Medulla oblongata (tissue), 1 donor: ENCODE results near the gene ZNF23.

Experiments
- DNase-seq: peaks from one replicate; pipeline ENCODE4 v3.0.0-alpha.2; 2015; ENCODE audit errors: extremely low spot score

The ZNF23 gene

DNA sequence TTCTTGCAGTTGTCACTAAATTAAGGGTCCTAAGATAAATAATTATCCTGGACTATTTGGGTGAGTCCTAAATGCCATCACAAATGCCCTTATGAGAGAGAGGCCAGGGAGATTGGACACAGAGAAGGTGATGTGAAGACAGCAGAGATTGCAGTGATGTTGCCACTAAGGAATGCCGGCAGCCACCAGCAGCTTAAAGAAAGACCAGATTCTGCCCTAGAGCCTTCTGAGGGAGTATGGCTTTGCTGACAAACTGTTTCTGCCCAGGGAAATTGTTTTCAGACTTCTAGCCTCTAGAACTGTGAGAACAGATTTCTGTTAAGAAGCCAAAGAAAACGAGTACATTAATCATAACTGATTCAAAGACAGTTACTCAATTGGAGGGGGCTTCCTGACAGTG, 10.0 kb upstream of the ZNF23 start:
- DNase-seq, result no peak

- no peak for DNase-seq
Measured at GRCh38 chr16:71467810-71468209, 5.8 kb upstream of the ZNF23 start.

DNA sequence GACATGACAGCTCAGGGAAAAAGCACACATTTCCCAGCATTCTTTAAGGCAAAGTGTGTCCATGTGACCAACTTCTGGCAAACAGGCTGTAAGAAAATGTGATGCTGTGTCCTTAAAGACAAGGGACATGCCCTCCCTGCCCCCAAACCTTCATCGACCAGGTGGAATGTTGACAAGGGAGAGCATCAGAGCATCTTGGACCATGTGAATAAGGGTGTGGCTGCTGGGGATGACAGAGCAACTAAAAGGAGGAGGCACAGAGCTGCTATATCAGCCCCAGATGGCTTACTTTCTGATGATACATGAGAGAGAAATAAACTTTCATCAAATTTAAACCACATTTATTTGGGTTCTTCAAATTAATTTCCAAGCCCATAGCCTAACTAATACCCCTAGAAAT, 2.2 kb upstream of the ZNF23 start:
- DNase-seq, result no peak

GRCh38 chr16:71460941-71461340, 1.1 kb downstream of the ZNF23 start:
- DNase-seq, result no peak

DNA sequence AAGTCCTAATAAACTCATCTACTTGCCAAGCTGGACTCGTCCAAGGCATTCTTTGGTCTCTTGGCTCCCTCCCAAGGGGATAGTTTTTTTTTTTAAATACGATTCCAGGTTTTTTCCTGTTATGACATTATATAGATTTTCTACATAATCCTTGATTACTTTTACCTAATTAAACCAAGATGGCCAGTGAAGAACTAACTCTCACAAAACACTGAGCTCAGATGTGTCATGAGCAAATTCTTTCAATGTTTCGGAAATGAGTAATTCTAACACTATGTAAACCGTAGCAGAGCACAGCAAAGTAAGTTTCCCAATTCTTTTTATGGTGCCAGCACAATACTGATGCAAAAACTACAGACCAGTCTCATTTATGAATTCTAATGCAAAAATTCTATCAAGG, 1.8 kb downstream of the ZNF23 start:
- DNase-seq, result no peak

DNA sequence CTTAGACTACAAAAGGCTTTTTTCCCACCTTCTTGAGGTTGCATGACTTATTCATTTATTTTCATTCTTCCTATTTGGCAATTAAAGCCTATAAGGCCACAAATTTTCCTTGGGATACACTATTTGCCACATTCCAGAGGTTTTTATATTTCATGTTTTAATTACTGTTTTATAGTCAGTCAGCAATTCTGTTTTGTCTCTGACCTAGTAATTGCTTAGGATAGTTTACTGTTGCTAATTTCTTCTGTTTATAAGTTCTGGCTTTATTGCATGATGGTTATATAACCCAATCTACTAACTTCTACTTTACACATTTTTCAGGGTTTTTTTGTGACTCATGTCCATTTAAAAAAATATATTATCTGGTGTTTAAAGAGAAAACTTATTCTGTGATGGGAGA, 2.5 kb downstream of the ZNF23 start:
- DNase-seq, result no peak

- no peak for DNase-seq
Measured at GRCh38 chr16:71456801-71457200, 5.2 kb downstream of the ZNF23 start.

DNA sequence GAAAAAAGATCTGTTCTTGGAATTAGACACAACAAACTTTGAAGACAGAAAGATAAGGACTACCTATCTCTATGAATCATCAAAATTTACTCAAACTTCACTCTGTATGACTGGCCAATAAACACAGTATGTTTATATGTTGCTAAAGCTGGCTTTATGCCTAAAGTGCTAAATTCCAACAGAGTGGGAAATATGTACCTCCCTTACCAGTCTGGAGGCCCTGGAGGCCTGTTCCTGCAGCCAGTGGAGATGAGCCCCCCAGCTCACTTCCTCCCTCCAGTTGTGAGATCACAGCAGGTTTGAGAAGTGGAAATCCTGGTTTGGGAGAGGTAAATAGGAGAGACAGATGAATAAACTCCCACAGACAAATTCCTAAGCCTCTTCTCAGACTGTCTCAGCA, 9.0 kb downstream of the ZNF23 start:
- DNase-seq, result no peak

- DNase-seq, result no peak
Measured at GRCh38 chr16:71449020-71449419, 13.0 kb downstream of the ZNF23 start.

GRCh38 chr16:71448274-71448866, 13.7 kb downstream of the ZNF23 start:
- no peak for DNase-seq

GRCh38 chr16:71443714-71444113, 18.3 kb downstream of the ZNF23 start:
- no peak for DNase-seq

DNA sequence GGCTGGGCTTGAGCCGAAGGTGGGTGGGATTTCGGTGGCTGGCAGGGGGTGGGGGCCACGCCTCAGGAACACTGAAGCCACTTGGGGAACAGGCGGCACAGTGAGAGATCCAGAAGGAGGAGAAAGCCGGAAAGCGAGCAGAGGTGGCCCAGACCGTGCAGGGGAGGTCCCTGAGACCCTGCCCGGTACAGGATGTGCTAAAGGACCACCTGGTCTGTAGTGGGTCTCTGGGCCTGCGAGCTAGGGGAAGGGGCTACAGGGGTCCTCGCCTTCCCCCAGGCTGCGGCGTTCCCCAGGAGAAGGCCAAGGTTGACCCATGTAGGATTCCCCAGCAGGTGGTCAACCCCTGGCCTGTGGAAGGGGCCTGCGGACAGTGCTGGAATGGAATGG, 20.0 kb downstream of the ZNF23 start, which contains the start of gene TLE7:
TLE7 (minus strand) TSS at position 4 of the 390 bp plus-strand sequence. CDS start 8,730 bp downstream, outside the sequence.
- DNase-seq, result no peak

DNA sequence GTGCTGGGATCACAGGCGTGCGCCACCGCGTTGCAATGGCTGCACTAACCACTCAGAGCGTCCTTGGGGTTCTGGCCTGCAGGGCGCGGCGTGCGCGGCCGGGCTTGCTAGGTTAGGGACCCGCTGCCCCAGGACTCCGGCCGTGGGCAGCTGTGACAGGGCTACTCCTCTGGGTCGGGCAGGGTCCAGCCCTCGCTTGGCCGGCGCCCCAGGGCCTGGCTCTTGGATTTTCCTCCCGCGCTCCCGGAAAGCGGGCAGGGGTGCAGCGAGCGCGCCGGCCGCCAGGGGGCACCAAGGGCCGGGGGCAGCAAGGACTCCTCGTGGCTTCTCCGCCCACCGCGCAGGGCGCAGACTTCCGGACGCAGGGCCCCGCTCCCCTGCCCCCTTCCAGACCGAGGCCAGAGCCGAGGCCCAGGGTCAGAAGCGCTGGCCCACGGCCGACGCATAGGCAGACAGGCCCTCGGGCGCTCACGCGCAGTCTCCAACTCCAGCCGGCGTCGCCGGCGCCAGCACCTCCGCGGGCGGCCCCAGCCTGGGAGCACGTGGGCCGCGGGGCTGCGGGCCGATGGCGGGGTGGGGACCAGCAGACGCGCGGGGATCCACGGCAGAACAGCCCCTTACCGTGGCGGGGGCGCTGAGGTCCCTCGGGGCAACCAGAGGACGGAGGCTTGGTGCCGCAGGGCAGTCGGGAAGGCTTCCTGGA, 20.5 kb downstream of the ZNF23 start:
- no peak for DNase-seq

DNA sequence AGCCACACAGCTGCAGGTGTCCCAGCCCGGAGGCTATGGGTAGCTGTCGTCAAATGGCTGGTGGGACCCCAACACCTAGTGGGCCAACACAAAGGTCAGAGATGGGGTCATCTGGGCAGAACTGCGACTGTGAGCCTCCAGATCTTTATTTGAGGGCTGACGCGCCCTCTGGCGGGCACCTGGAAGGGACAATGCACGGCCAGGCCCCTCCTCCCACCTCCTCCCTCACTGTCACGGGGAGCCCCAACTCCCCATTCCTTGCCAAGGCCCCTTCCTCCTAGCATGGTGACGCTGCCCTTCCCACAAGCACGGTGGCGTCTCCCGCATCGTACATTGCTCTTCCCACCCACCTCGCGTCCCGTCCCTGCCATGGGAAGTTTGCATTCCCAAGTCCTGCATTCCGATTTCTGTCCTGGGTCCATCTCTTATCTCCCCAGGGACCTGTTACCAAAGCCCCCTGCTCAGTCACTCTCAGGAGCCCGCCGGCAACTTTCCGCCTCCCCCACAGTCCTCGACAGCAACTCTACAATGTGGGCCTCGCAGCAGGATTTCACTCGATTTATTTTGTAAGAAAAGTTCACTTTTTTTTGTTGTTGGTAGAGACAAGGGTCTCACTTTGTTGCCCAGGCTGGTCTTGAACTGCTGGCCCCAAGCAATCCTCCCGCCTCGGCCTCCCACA, 21.2 kb downstream of the ZNF23 start:
- no peak for DNase-seq

DNA sequence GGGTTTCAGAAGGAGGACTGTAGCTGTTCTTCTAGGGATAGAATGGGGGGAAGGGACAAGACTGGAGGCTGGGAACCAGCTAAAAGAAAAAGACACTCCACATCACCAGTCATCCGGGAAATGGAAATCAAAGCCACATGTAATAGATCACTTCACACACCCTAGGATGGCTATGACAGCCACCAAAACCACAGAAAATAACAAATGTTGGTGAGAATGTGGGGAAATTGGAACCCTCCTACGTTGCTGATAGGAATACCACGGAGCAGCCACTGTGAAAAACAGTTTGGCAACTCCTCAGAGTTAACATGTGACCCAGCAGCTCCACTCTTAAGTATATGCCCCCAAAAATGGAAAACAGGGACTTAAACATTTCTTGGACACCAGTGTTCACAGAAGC, 22.5 kb downstream of the ZNF23 start:
- DNase-seq, result no peak

- no peak for DNase-seq
Measured at GRCh38 chr16:71436473-71436872, 25.6 kb downstream of the ZNF23 start.

- no peak for DNase-seq
Measured at GRCh38 chr16:71432906-71433305, 29.1 kb downstream of the ZNF23 start.

DNA sequence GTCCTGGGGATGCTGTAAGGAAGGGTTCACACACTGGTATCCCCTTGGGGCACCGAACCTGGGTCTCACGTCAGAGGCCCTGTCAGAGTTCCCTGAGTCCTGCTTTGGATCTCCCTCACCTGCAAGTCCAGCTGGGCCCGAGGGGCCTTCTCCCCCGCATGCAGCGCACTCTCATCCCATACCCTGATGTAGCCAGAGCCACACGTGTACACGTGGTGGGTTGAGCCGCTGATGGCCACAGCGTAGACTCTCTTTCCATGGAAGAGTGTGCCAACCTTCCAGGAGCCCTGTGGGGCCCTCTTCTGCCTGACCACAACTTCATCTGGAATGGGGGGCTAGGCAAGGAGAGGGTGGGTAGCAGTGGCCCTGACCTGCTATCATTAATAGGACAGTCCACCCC, 30.1 kb downstream of the ZNF23 start:
- DNase-seq, result no peak

DNA sequence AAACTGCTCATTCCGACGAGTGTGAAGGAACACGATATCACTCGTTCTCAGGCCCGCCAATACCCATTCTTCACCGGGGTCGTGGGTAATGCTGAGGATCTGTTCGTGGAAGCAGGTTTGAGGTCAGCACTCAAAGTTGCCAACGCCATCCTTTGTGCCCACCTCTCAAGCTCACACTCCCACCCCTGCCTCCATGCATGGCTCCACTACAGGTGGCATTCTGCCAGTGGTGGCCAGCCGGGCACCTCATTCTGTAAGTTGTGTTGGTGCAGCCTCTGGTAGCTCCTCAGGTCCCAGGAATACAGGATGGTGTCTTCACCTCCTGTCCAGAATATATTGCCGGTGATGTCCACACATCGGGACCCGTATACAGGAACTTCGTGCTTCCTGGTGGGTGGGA, 30.9 kb downstream of the ZNF23 start:
- no peak for DNase-seq

DNA sequence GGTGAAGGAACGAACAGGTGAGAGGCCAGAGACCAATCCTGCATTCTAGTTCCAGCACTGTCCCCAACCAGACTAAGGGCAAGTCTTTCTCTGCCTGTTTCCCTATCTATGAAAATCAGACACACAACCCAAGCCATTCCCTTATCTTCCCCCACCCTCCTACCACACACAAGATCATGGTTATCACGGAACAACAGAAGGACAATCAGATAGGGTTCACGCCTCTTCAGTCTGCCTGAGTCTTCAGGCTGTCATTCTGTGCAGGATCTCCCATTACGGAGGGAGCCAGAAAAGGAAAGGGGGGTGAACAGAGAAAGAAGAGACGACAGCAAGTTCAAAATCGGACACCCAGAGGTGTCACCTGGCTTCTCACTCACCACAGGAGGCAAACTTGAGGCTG, 31.3 kb downstream of the ZNF23 start:
- no peak for DNase-seq

GRCh38 chr16:71429581-71429980, 32.5 kb downstream of the ZNF23 start:
- no peak for DNase-seq

DNA sequence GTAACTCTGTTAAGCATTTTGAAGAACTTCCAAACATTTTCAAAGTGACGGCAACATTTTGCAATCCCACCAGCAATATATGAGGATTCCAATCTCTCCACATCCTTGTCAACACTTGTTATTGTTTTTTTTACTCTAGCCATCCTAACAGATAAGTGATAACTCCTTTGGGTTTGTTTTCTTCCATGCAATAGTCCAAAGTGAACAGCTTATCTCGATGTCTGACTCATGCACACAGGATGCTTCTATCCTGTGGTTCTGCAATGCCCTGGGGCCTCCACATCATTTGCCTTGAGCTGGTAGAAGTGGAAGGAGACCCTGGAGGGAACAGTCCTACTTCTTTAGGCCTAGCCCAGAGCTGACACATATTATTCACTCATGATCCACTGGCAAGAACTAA, 33.2 kb downstream of the ZNF23 start:
- DNase-seq, result no peak

- DNase-seq, result no peak
Measured at GRCh38 chr16:71428385-71428784, 33.7 kb downstream of the ZNF23 start.
